BLaER1 treated with 17β-estradiol and CSF1 and Interleukin-3, amounts not matched to agents 10 nM and 100 nM (cell line): ENCODE results near the gene HASPIN.

Experiments
- H3K27ac ChIP-seq, 11 experiments: shearing (Covaris generic); formaldehyde crosslinking; 2 replicates each; pipeline ENCODE4 v1.8.1; 2022
- H3K27me3 ChIP-seq, 11 experiments: shearing (Covaris generic); formaldehyde crosslinking; 2 replicates each; pipeline ENCODE4 v1.8.1; 2022
- H3K36me3 ChIP-seq, 11 experiments: shearing (Covaris generic); formaldehyde crosslinking; 2 replicates each; pipeline ENCODE4 v1.8.1; 2022
- H3K4me1 ChIP-seq, 10 experiments: shearing (Covaris generic); formaldehyde crosslinking; 2 replicates each; pipeline ENCODE4 v1.8.1; 2022
- H3K4me2 ChIP-seq, 11 experiments: shearing (Covaris generic); formaldehyde crosslinking; 2 replicates each; pipeline ENCODE4 v1.8.1; 2022
- H3K4me3 ChIP-seq, 10 experiments: shearing (Covaris generic); formaldehyde crosslinking; 2 replicates each; pipeline ENCODE4 v1.8.1; 2022
- H3K9ac ChIP-seq, 11 experiments: shearing (Covaris generic); formaldehyde crosslinking; 2 replicates each; pipeline ENCODE4 v1.8.1; 2022
- H3K9me3 ChIP-seq, 11 experiments: shearing (Covaris generic); formaldehyde crosslinking; replicated peaks in 1 of 11; 2 replicates each; pipeline ENCODE4 v1.8.1; 2022
- H4K20me1 ChIP-seq, 11 experiments: shearing (Covaris generic); formaldehyde crosslinking; 2 replicates each; pipeline ENCODE4 v1.8.1; 2022
- Cebpa-rat ChIP-seq, 11 experiments: shearing (Covaris generic); IDR thresholded peaks; 2 replicates each; pipeline ENCODE4 v1.8.1; 2022

Gene HASPIN

GRCh38 chr17:3723556-3724377 is at the start of gene HASPIN:
Gene HASPIN, plus strand, starts transcription at chr17:3723903. Its CDS starts 33 bp downstream, at chr17:3723936.
- Histone ChIP-seq H3K9me3 (no peaks in the 10 kb centered on the region), H4K20me1 (peaks cover 0 to 54% (median 24%) of the 10 kb centered on the region in 11 experiments; a peak in 15 of 22 replicates), H3K27ac (peak within 1 kb of the TSS; percentile 82 to 92 (median 90)), H3K27me3 (no peaks in the 10 kb centered on the region), H3K4me3 (peak within 1 kb of the TSS; percentile 77 to 99 (median 93)), H3K4me2 (peak within 1 kb of the TSS; percentile 93 to 99 (median 97)), H3K4me1 (peaks cover 52 to 74% (median 70%) of the 10 kb centered on the region in 10 experiments), H3K9ac (peak within 1 kb of the TSS; percentile 84 to 97 (median 92)), H3K36me3 (peaks cover 0 to 67% (median 52%) of the 10 kb centered on the region in 11 experiments; a peak in 20 of 22 replicates)
- TF ChIP-seq Cebpa-rat (IDR thresholded peaks at IDR 0.05) = no peak

GRCh38 chr17:3675886-3676285 is 47.8 kb upstream of the HASPIN start:
- Histone ChIP-seq H3K9me3 (no peaks in the 10 kb centered on the region), H3K36me3 (peaks cover 5 to 57% (median 16%) of the 10 kb centered on the region in 11 experiments; a peak in 19 of 22 replicates), H3K4me1 (peaks cover 0 to 16% (median under 1%) of the 10 kb centered on the region in 10 experiments; a peak in 6 of 20 replicates), H3K27me3 (no peaks in the 10 kb centered on the region), H3K4me3 (no peak overlapping the region), H3K4me2 (no peak overlapping the region), H4K20me1 (peaks cover 0 to 55% (median 10%) of the 10 kb centered on the region in 11 experiments; a peak in 12 of 22 replicates), H3K9ac (no peak overlapping the region), H3K27ac (no peak overlapping the region)
- TF ChIP-seq Cebpa-rat (IDR thresholded peaks at IDR 0.05) = no peak

GRCh38 chr17:3678095-3678820 is 45.4 kb upstream of the HASPIN start:
- H3K4me1 ChIP-seq = peaks cover 0 to 14% (median 3%) of the 10 kb centered on the region in 10 experiments; a peak in 11 of 20 replicates
- peaks cover 0 to 39% (median 0%) of the 10 kb centered on the region in 11 experiments; a peak in 3 of 22 replicates for H4K20me1 ChIP-seq
- no peaks in the 10 kb centered on the region for H3K9me3 ChIP-seq
- H3K9ac ChIP-seq = no peak overlapping the region
- TF ChIP-seq Cebpa-rat (IDR thresholded peaks at IDR 0.05) = no peak
- no peaks in the 10 kb centered on the region for H3K27me3 ChIP-seq
- no peak overlapping the region for H3K27ac ChIP-seq
- no peak overlapping the region for H3K4me3 ChIP-seq
- no peak overlapping the region; a peak in 1 of 22 replicates for H3K4me2 ChIP-seq
- peaks cover 0 to 35% (median 0%) of the 10 kb centered on the region in 11 experiments; a peak in 6 of 22 replicates for H3K36me3 ChIP-seq

- no peak overlapping the region for H3K27ac ChIP-seq
- peaks cover 0 to 34% (median 0%) of the 10 kb centered on the region in 11 experiments; a peak in 4 of 22 replicates for H3K36me3 ChIP-seq
- H3K4me3 ChIP-seq = no peak overlapping the region
- H3K9ac ChIP-seq = peak overlapping the region in 1 of 11 experiments; percentile 21; a peak in 1 of 22 replicates
- H3K9me3 ChIP-seq = no peaks in the 10 kb centered on the region
- peaks cover 0 to 14% (median 8%) of the 10 kb centered on the region in 10 experiments; a peak in 12 of 20 replicates for H3K4me1 ChIP-seq
- TF ChIP-seq Cebpa-rat (IDR thresholded peaks at IDR 0.05) = no peak
- H4K20me1 ChIP-seq = peaks cover 0 to 39% (median 0%) of the 10 kb centered on the region in 11 experiments; a peak in 3 of 22 replicates
- no peaks in the 10 kb centered on the region for H3K27me3 ChIP-seq
- peak overlapping the region in 4 of 11 experiments; percentile 7 to 37 (median 26); a peak in 4 of 22 replicates for H3K4me2 ChIP-seq
Measured at GRCh38 chr17:3678821-3679530, 44.7 kb upstream of the HASPIN start.

- 0 out of 22 replicates have a peak, but pooled peaks cover 0 to 5% (median 0%) of the 10 kb centered on the region in 11 experiments for H3K27me3 ChIP-seq
- H3K4me2 ChIP-seq = peak overlapping the region in 4 of 11 experiments; percentile 7 to 37 (median 26); a peak in 4 of 22 replicates
- peaks cover 0 to 39% (median 0%) of the 10 kb centered on the region in 11 experiments; a peak in 3 of 22 replicates for H4K20me1 ChIP-seq
- H3K4me3 ChIP-seq = no peak overlapping the region
- H3K4me1 ChIP-seq = peaks cover 0 to 16% (median 12%) of the 10 kb centered on the region in 10 experiments; a peak in 14 of 20 replicates
- no peaks in the 10 kb centered on the region for H3K9me3 ChIP-seq
- H3K27ac ChIP-seq = no peak overlapping the region
- H3K9ac ChIP-seq = peak overlapping the region in 1 of 11 experiments; percentile 21; a peak in 1 of 22 replicates
- H3K36me3 ChIP-seq = peaks cover 0 to 34% (median 0%) of the 10 kb centered on the region in 11 experiments; a peak in 4 of 22 replicates
- no peak for TF ChIP-seq Cebpa-rat (IDR thresholded peaks at IDR 0.05)
Measured at GRCh38 chr17:3679531-3680126, 44.1 kb upstream of the HASPIN start.

GRCh38 chr17:3681057-3681456 is 42.6 kb upstream of the HASPIN start:
- H3K4me3 ChIP-seq = no peak overlapping the region
- no peak overlapping the region for H3K27ac ChIP-seq
- H3K9ac ChIP-seq = no peak overlapping the region
- no peaks in the 10 kb centered on the region for H3K9me3 ChIP-seq
- H4K20me1 ChIP-seq = peaks cover 0 to 30% (median 0%) of the 10 kb centered on the region in 11 experiments; a peak in 5 of 22 replicates
- no peak overlapping the region for H3K4me2 ChIP-seq
- peaks cover 6 to 24% (median 19%) of the 10 kb centered on the region in 10 experiments; a peak in 18 of 20 replicates for H3K4me1 ChIP-seq
- peaks cover 0 to 34% (median 0%) of the 10 kb centered on the region in 11 experiments; a peak in 4 of 22 replicates for H3K36me3 ChIP-seq
- peaks cover 0 to 12% (median 0%) of the 10 kb centered on the region in 11 experiments; a peak in 3 of 22 replicates for H3K27me3 ChIP-seq
- no peak for TF ChIP-seq Cebpa-rat (IDR thresholded peaks at IDR 0.05)

- Histone ChIP-seq H3K4me2 (no peak overlapping the region), H3K4me1 (peaks cover 6 to 24% (median 19%) of the 10 kb centered on the region in 10 experiments; a peak in 18 of 20 replicates), H3K4me3 (no peak overlapping the region), H3K27ac (no peak overlapping the region), H3K9ac (peak overlapping the region in 1 of 11 experiments; percentile 11; a peak in 1 of 22 replicates), H3K27me3 (peaks cover 0 to 12% (median 0%) of the 10 kb centered on the region in 11 experiments; a peak in 3 of 22 replicates), H3K9me3 (no peaks in the 10 kb centered on the region), H4K20me1 (peaks cover 0 to 30% (median 0%) of the 10 kb centered on the region in 11 experiments; a peak in 5 of 22 replicates), H3K36me3 (peaks cover 0 to 34% (median 0%) of the 10 kb centered on the region in 11 experiments; a peak in 4 of 22 replicates)
- TF ChIP-seq Cebpa-rat (IDR thresholded peaks at IDR 0.05) = no peak
Measured at GRCh38 chr17:3681565-3681964, 42.1 kb upstream of the HASPIN start.
